ENCODE measurements around the gene GVQW3.

Gene GVQW3

GRCh38 chr11:76380977-76381719, at the start of gene GVQW3, which contains the start of gene THAP12:
TSS of gene GVQW3 (plus strand) at chr11:76381323. CDS start at chr11:76381829, 506 bp downstream.
TSS of gene THAP12 (minus strand) at chr11:76381132. CDS start at chr11:76380836, 296 bp downstream.
- DNase-seq, result peak; percentile 91

- DNase-seq, result no peak
These were observed 46.2 kb upstream of the GVQW3 start for GRCh38 chr11:76334826-76335389.

- no peak for DNase-seq
These were observed 45.3 kb upstream of the GVQW3 start for GRCh38 chr11:76335842-76336241.

GRCh38 chr11:76336597-76336996, 44.5 kb upstream of the GVQW3 start:
- no peak for DNase-seq

GRCh38 chr11:76337469-76337868, 43.7 kb upstream of the GVQW3 start:
- no peak for DNase-seq

- no peak for DNase-seq
These were observed 43.2 kb upstream of the GVQW3 start for GRCh38 chr11:76337923-76338322.

- no peak for DNase-seq
These were observed 41.9 kb upstream of the GVQW3 start for GRCh38 chr11:76339221-76339620.

GRCh38 chr11:76347466-76347865, 33.7 kb upstream of the GVQW3 start:
- DNase-seq, result no peak

GRCh38 chr11:76348348-76348747, 32.8 kb upstream of the GVQW3 start:
- no peak for DNase-seq

GRCh38 chr11:76355172-76355571, 26.0 kb upstream of the GVQW3 start:
- DNase-seq, result no peak

GRCh38 chr11:76361374-76361773, 19.7 kb upstream of the GVQW3 start:
- DNase-seq, result no peak

- no peak for DNase-seq
These were observed 19.3 kb upstream of the GVQW3 start for GRCh38 chr11:76361776-76362175.

- DNase-seq, result no peak
These were observed 18.4 kb upstream of the GVQW3 start for GRCh38 chr11:76362716-76363115.

GRCh38 chr11:76365038-76365679, 16.0 kb upstream of the GVQW3 start:
- DNase-seq, result no peak

GRCh38 chr11:76368490-76368889, 12.6 kb upstream of the GVQW3 start:
- DNase-seq, result no peak

- DNase-seq, result no peak
These were observed 11.7 kb upstream of the GVQW3 start for GRCh38 chr11:76369406-76369805.

- peak; percentile 50 for DNase-seq
These were observed 10.0 kb upstream of the GVQW3 start for GRCh38 chr11:76371170-76371569.

GRCh38 chr11:76376746-76377558, 4.2 kb upstream of the GVQW3 start:
- DNase-seq, result no peak

GRCh38 chr11:76379807-76380158, 1.3 kb upstream of the GVQW3 start:
- DNase-seq, result no peak

- DNase-seq, result no peak
These were observed 755 bp upstream of the GVQW3 start for GRCh38 chr11:76380159-76380976.

- DNase-seq, result no peak
These were observed 1.1 kb downstream of the GVQW3 start for GRCh38 chr11:76382209-76382608.

GRCh38 chr11:76385903-76386302, 4.8 kb downstream of the GVQW3 start:
- no peak for DNase-seq

Data from NCI-H226 (cell line).